ENCODE measurements around the gene ERI3.

DNA sequence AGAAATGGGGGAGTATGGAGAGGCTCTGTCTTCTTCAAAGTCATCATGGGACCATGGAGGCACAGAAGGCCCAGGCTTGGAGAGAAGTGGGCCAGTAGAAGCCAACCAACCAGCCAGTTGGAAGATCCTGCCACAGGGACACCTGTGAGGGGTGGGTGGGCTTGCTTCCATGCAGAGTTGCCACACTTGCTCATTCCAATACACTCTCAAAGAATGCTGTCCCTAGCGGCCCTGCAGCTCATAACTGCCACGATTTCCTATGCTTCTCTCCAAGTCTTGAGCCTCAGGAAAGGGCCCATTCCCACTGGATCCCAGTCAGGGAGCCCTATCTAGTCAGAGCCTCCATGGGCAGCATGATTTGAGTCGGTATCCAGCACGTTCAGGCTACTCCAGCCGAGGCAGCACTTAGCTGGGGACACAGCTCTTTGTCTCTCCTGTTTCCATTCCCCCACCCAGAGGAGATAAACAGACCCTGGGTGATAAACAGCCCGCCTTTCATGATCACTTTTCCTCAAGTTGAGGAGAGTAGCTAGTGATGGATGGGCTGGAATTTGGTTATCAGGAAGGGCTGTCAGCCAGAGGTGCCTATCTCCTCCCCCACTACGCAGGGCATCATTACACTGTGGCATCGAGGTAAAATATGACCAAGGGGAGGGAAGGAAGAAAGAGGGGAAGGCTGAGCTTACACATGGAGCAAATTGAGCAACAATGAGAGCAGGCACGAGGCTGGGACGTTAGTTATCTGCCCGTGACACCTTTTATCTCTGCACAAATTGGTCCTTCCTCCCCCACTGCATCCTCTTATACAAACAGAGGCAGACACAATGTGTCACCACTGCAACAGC is 64.6 kb downstream of the ERI3 start:
- no peak for TF ChIP-seq CBX3 (IDR thresholded peaks at IDR 0.05; ENCODE audit: borderline replicate concordance, low read depth)
- TF ChIP-seq RAD21 (IDR thresholded peaks at IDR 0.05; ENCODE audit: insufficient read depth, low read depth, low read length): no peak
- TF ChIP-seq CTCF (IDR thresholded peaks at IDR 0.05 in 2 of 3, conservative IDR thresholded peaks at IDR 0.05 in 1 of 3; ENCODE audit: control insufficient read depth in 2 of 3, extremely low read depth in 1 of 3, insufficient read depth in 1 of 3, low read depth in 3 of 3, low read length in 3 of 3): no peak
- TF ChIP-seq POLR2A (IDR thresholded peaks at IDR 0.05; ENCODE audit: low read depth, low read length): no peak
- TF ChIP-seq ETV6 (conservative IDR thresholded peaks at IDR 0.05 in 1 of 2, IDR thresholded peaks at IDR 0.05 in 1 of 2; ENCODE audit: borderline replicate concordance in 1 of 2, low read depth in 1 of 2): no peak
- no peak for TF ChIP-seq HCFC1 (IDR thresholded peaks at IDR 0.05; ENCODE audit: low read length)
- TF ChIP-seq GABPA (IDR thresholded peaks at IDR 0.05; ENCODE audit: low read depth): no peak
- TF ChIP-seq ESRRA (IDR thresholded peaks at IDR 0.05; ENCODE audit: low read length): no peak
- TF ChIP-seq ATF7 (IDR thresholded peaks at IDR 0.05; ENCODE audit: low read depth): no peak

Measured in GM12878 (cell line).